ENCODE data around the gene ZMYND10.

GRCh38 chr3:50323614-50324199 lies 21.8 kb downstream of the ZMYND10 start:
- no peak for TF ChIP-seq POLR2A (IDR thresholded peaks at IDR 0.05; ENCODE audit: low read depth, low read length)
- TF ChIP-seq POLR2AphosphoS5 (IDR thresholded peaks at IDR 0.05; ENCODE audit: low read depth, low read length), result no peak

All from GM12891 (cell line).